SK-N-SH (cell line): ENCODE results near the gene RGSL1. TPM values are rescaled to one million over a fixed set of nuclear protein-coding genes. Genes with fewer than 3 reads are reported as not detected.

Experiments
- CTCF ChIA-PET: fragments of 300-600, 350-600 bp; formaldehyde crosslinking; extraction: SDS; loops from one replicate; lab custom pipeline; 2021; lab: Yijun Ruan, JAX
- POLR2A ChIA-PET: fragments of 350-600 bp; sonication (Branson Sonifier 250); formaldehyde crosslinking; extraction: SDS; loops from one replicate; lab custom pipeline; 2020; ENCODE audit warnings: antibody characterized with exemption, inconsistent platforms; lab: Yijun Ruan, JAX
- DNase-seq: peaks from one replicate; pipeline ENCODE4 v3.0.0; 2012
- H2AFZ ChIP-seq: fragments of 200-600 bp; sonication (generic); 2 replicates; pipeline ENCODE4 v1.8.1; 2016; ENCODE audit warnings: antibody characterized with exemption, mild to moderate bottlenecking, low read depth
- H3F3A ChIP-seq: fragments of 200-600 bp; sonication (generic); replicated peaks from 2 replicates; pipeline ENCODE3; 2016; ENCODE audit warnings: antibody characterized with exemption, mild to moderate bottlenecking; ENCODE audit not compliant: insufficient read depth
- H3K27ac ChIP-seq, 2 experiments: fragments of 200-500 bp in 1 of 2; fragments of 200-600 bp in 1 of 2; sonication (Bioruptor generic) in 1 of 2; sonication (generic), shearing (Covaris generic) in 1 of 2; 2 replicates each; pipeline versions ENCODE4 v1.5.1 to v1.6.1; 2014 to 2016; ENCODE audit warnings: low read depth in 2 of 2, inconsistent platforms in 1 of 2, low read length in 1 of 2, mild to moderate bottlenecking in 1 of 2, mixed read lengths in 1 of 2
- H3K27me3 ChIP-seq: fragments of 200-600 bp; sonication (generic), shearing (Covaris generic); 2 replicates; pipeline ENCODE4 v1.6.1; 2016; ENCODE audit warnings: mixed run types; ENCODE audit not compliant: insufficient read depth
- H3K36me3 ChIP-seq, 2 experiments: fragments of 200-500 bp in 1 of 2; fragments of 200-600 bp in 1 of 2; sonication (Bioruptor generic) in 1 of 2; sonication (generic) in 1 of 2; replicated peaks in 1 of 2; 2 replicates each; pipeline versions ENCODE3 to v1.5.1; 2014 to 2016; ENCODE audit warnings: low read length in 1 of 2, mild to moderate bottlenecking in 1 of 2; ENCODE audit not compliant: insufficient read depth in 2 of 2, control insufficient read depth in 1 of 2
- H3K4me1 ChIP-seq, 2 experiments: fragments of 200-500 bp in 1 of 2; fragments of 200-600 bp in 1 of 2; sonication (Bioruptor generic) in 1 of 2; sonication (generic), shearing (Covaris generic) in 1 of 2; 2 replicates each; pipeline versions ENCODE4 v1.5.1 to v1.6.1; 2014 to 2016; ENCODE audit warnings: low read depth in 1 of 2, low read length in 1 of 2, mixed run types in 1 of 2; ENCODE audit not compliant: insufficient read depth in 2 of 2, control insufficient read depth in 1 of 2
- H3K4me2 ChIP-seq: fragments of 200-600 bp; sonication (generic), shearing (Covaris generic); 2 replicates; pipeline ENCODE4 v1.6.1; 2017; ENCODE audit warnings: mixed run types
- H3K4me3 ChIP-seq, 2 experiments: fragments of 200-500 bp in 1 of 2; fragments of 200-600 bp in 1 of 2; sonication (Bioruptor generic) in 1 of 2; sonication (generic), shearing (Covaris generic) in 1 of 2; 2 replicates each; pipeline versions ENCODE4 v1.5.1 to v1.8.1; 2014 to 2016; ENCODE audit warnings: low read depth in 2 of 2, inconsistent platforms in 1 of 2, low read length in 1 of 2, mild to moderate bottlenecking in 1 of 2, mixed read lengths in 1 of 2, moderate library complexity in 1 of 2
- H3K79me2 ChIP-seq: fragments of 200-600 bp; sonication (generic); 2 replicates; pipeline ENCODE4 v1.8.1; 2017; ENCODE audit warnings: mild to moderate bottlenecking; ENCODE audit not compliant: insufficient read depth
- H3K9ac ChIP-seq: fragments of 200-600 bp; sonication (generic); 2 replicates; pipeline ENCODE4 v1.6.1; 2017; ENCODE audit warnings: mixed run types
- H3K9me2 ChIP-seq: fragments of 200-600 bp; sonication (generic); 2 replicates; pipeline ENCODE4 v1.6.1; 2017; ENCODE audit warnings: mixed run types
- H3K9me3 ChIP-seq: fragments of 200-600 bp; sonication (generic); 2 replicates; pipeline ENCODE4 v1.6.1; 2017; ENCODE audit warnings: mixed run types, mild to moderate bottlenecking, moderate library complexity
- H4K20me1 ChIP-seq: fragments of 200-600 bp; sonication (generic); 2 replicates; pipeline ENCODE4 v1.6.1; 2017; ENCODE audit warnings: mild to moderate bottlenecking, mixed run types; ENCODE audit not compliant: insufficient read depth
- CHD2 ChIP-seq: fragments of 150-350 bp; IDR thresholded peaks from 2 replicates; pipeline ENCODE4 v1.6.1; 2018; ENCODE audit warnings: low read length; ENCODE audit not compliant: partially characterized antibody
- ELF1 ChIP-seq: IDR thresholded peaks from 2 replicates; pipeline ENCODE4 v1.4.0; 2012
- EP300 ChIP-seq, 2 experiments: IDR thresholded peaks; 2 replicates each; pipeline versions ENCODE4 v1.4.0 to v1.6.1; 2012; ENCODE audit warnings: borderline replicate concordance in 1 of 2, low read depth in 1 of 2, low read length in 1 of 2
- FOSL2 ChIP-seq: IDR thresholded peaks from 2 replicates; pipeline ENCODE4 v1.4.0; 2012; ENCODE audit warnings: low read depth, mild to moderate bottlenecking, moderate library complexity, borderline replicate concordance
- GATA2 ChIP-seq: sonication (generic); formaldehyde crosslinking; IDR thresholded peaks from 2 replicates; pipeline ENCODE4 v1.5.0; 2020; ENCODE audit warnings: mild to moderate bottlenecking, missing genetic modification reagents
- JUND ChIP-seq: IDR thresholded peaks from 2 replicates; pipeline ENCODE4 v1.4.0; 2012
- MEF2A ChIP-seq: IDR thresholded peaks from 2 replicates; pipeline ENCODE4 v1.4.0; 2012; ENCODE audit warnings: low read depth, borderline replicate concordance
- MXI1 ChIP-seq: IDR thresholded peaks from 2 replicates; pipeline ENCODE4 v1.6.1; 2012; ENCODE audit warnings: mild to moderate bottlenecking, low read depth, low read length, improper control_type of control experiment
- NFIC ChIP-seq: IDR thresholded peaks from 2 replicates; pipeline ENCODE4 v1.4.0; 2012; ENCODE audit warnings: borderline replicate concordance
- NRF1 ChIP-seq: IDR thresholded peaks from 2 replicates; pipeline ENCODE4 v1.6.1; 2012; ENCODE audit warnings: low read depth, mild to moderate bottlenecking, low read length
- POLR2AphosphoS5 ChIP-seq: IDR thresholded peaks from 2 replicates; pipeline ENCODE4 v1.6.1; 2012; ENCODE audit warnings: low read depth, low read length
- RAD21 ChIP-seq: IDR thresholded peaks from 2 replicates; pipeline ENCODE4 v1.6.1; 2012; ENCODE audit warnings: mild to moderate bottlenecking, low read length
- RCOR1 ChIP-seq: fragments of 150-350 bp; IDR thresholded peaks from 2 replicates; pipeline ENCODE4 v1.6.1; 2017; ENCODE audit warnings: antibody characterized with exemption, low read length
- RXRA ChIP-seq: IDR thresholded peaks from 2 replicates; pipeline ENCODE4 v1.4.0; 2012; ENCODE audit warnings: low read depth, mild to moderate bottlenecking, borderline replicate concordance
- SIN3A ChIP-seq: IDR thresholded peaks from 2 replicates; pipeline ENCODE4 v1.6.1; 2012; ENCODE audit warnings: low read depth, mild to moderate bottlenecking, low read length, moderate library complexity, borderline replicate concordance
- SMC3 ChIP-seq: IDR thresholded peaks from 2 replicates; pipeline ENCODE4 v1.6.1; 2012; ENCODE audit warnings: low read depth, low read length, improper control_type of control experiment
- TCF12 ChIP-seq: IDR thresholded peaks from 2 replicates; pipeline ENCODE4 v1.4.0; 2012
- YY1 ChIP-seq: IDR thresholded peaks from 2 replicates; pipeline ENCODE4 v1.4.0; 2012; ENCODE audit warnings: low read depth, mild to moderate bottlenecking
- WGBS: methylation state at CpG from one replicate; pipeline ENCODE4 v1.1.6; 2017; ENCODE audit warnings: low lambda C conversion rate; 5-methylcytosine and 5-hydroxymethylcytosine counted together
- polyA plus RNA-seq, 3 experiments: library from polyadenylated mRNA; depleted of rRNA; stranded (reverse); fragments of >200 nt; gene quantifications; 2 replicates each; pipeline ENCODE4 v1.2.3, GENCODE V29; 2012
- TF ChIP-seq, protein P1 (sequence below): fragments of 150-350 bp; IDR thresholded peaks from 2 replicates; pipeline ENCODE4 v1.6.1; 2016; ENCODE audit warnings: mild to moderate bottlenecking, low read depth, low read length
- TF ChIP-seq, protein P2 (sequence below): IDR thresholded peaks from 2 replicates; pipeline ENCODE4 v1.4.0; 2012; ENCODE audit warnings: low read depth, borderline replicate concordance
- TF ChIP-seq, protein P3 (sequence below): IDR thresholded peaks from 2 replicates; pipeline ENCODE4 v1.4.0; 2012; ENCODE audit warnings: low read depth, borderline replicate concordance
- TF ChIP-seq, protein P4 (sequence below): fragments of 150-350 bp; IDR thresholded peaks from 2 replicates; pipeline ENCODE4 v1.6.1; 2017; ENCODE audit warnings: antibody characterized with exemption, low read length, low read depth, borderline replicate concordance

The RGSL1 gene
- polyA plus RNA-seq, 1 of the 3 experiments (the other 2 are of a cell fraction): not detected

DNA sequence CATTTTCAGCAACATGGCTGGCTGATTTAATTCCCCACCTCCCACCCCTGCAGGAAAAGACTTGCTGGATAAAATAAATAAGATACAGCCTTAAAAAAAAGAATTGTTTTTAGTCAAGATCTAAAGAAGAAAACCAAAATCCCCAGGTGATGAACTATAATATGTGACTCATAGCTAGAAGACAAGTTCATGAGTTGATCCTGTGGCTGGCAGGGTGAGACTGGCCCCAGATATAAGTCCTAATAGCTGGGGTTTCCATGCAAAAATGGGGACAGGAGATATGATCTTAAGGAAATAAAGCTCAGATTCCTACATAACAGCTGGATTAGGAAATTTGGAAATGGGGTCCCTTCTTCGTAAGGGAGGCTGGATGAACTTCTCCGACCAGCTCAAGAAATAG, 21.9 kb upstream of the RGSL1 start (continued):
- TF ChIP-seq GATA2 (CRISPR knock-in tag) (no peak), YY1 (no peak), JUND (no peak), FOSL2 (no peak), EP300 (IDR thresholded peaks at IDR 0.05; ENCODE audit: borderline replicate concordance in 1 of 2, low read depth in 1 of 2, low read length in 1 of 2) (no peak), RXRA (no peak), POLR2AphosphoS5 (no peak), CHD2 (no peak), TCF12 (no peak), MXI1 (no peak), RAD21 (no peak)
- TF ChIP-seq, protein P1, sequence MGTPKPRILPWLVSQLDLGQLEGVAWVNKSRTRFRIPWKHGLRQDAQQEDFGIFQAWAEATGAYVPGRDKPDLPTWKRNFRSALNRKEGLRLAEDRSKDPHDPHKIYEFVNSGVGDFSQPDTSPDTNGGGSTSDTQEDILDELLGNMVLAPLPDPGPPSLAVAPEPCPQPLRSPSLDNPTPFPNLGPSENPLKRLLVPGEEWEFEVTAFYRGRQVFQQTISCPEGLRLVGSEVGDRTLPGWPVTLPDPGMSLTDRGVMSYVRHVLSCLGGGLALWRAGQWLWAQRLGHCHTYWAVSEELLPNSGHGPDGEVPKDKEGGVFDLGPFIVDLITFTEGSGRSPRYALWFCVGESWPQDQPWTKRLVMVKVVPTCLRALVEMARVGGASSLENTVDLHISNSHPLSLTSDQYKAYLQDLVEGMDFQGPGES: no peak
- TF ChIP-seq, protein P2, sequence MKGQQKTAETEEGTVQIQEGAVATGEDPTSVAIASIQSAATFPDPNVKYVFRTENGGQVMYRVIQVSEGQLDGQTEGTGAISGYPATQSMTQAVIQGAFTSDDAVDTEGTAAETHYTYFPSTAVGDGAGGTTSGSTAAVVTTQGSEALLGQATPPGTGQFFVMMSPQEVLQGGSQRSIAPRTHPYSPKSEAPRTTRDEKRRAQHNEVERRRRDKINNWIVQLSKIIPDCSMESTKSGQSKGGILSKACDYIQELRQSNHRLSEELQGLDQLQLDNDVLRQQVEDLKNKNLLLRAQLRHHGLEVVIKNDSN: no peak

DNA sequence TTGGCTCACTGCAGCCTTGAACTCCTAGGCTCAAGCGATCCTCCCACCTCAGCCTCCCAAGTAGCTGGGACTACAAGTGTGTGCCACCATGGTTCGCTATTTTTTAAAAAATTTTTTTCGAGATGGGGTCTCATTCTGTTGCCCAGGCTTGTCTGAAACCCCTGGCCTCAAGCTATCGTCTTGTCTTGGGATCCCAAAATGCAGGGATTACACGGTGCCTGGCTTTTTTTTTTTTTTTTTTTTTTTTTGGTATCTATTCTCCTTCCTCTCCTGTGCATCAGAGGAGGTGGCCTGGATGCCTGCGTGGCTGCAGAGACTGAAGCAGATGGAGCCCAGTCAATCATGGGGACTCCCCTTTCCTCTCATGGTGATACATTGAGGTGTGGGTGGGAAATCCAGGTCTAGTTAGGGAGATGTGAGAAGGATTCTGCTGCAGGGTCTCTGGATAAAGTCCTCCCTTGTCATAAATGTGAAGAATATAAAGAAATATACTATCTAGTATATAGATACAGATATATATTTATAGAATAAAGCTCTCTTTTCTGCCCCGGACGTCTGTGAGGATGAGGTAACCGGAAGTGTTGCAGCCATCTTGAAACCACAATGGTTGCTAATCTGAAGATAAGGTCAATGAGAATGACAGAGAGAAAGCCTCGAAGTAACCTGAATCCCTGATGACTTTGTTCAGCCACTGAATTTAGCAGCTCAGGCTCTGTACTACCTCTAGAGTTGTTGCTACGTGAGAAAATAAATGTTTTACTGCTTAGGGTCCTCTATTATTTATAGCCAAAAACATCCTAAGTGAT, 19.5 kb upstream of the RGSL1 start:
- H4K20me1 ChIP-seq: no peaks in the 10 kb centered on the region
- TF ChIP-seq NRF1: no peak
- no peak for TF ChIP-seq CHD2
- TF ChIP-seq, protein P3, sequence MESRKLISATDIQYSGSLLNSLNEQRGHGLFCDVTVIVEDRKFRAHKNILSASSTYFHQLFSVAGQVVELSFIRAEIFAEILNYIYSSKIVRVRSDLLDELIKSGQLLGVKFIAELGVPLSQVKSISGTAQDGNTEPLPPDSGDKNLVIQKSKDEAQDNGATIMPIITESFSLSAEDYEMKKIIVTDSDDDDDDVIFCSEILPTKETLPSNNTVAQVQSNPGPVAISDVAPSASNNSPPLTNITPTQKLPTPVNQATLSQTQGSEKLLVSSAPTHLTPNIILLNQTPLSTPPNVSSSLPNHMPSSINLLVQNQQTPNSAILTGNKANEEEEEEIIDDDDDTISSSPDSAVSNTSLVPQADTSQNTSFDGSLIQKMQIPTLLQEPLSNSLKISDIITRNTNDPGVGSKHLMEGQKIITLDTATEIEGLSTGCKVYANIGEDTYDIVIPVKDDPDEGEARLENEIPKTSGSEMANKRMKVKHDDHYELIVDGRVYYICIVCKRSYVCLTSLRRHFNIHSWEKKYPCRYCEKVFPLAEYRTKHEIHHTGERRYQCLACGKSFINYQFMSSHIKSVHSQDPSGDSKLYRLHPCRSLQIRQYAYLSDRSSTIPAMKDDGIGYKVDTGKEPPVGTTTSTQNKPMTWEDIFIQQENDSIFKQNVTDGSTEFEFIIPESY: no peak
- no peak for TF ChIP-seq YY1
- TF ChIP-seq MEF2A: no peak
- no peak for TF ChIP-seq MXI1
- TF ChIP-seq NFIC: no peak
- no peak for TF ChIP-seq RXRA
- no peak for TF ChIP-seq RAD21
- no peak for TF ChIP-seq TCF12
- TF ChIP-seq, protein P4, sequence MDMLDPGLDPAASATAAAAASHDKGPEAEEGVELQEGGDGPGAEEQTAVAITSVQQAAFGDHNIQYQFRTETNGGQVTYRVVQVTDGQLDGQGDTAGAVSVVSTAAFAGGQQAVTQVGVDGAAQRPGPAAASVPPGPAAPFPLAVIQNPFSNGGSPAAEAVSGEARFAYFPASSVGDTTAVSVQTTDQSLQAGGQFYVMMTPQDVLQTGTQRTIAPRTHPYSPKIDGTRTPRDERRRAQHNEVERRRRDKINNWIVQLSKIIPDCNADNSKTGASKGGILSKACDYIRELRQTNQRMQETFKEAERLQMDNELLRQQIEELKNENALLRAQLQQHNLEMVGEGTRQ: no peak
- no peak for TF ChIP-seq FOSL2
- TF ChIP-seq RCOR1: no peak
- no peak for TF ChIP-seq SMC3
- no peak for TF ChIP-seq JUND
- no peak for TF ChIP-seq ELF1
- no peak for TF ChIP-seq SIN3A
- no peak for TF ChIP-seq GATA2 (CRISPR knock-in tag)
- DNase-seq: no peak
- WGBS: 31% methylated on average over 11 of the region's 11 CpGs
- POLR2A ChIA-PET: no interaction called here
- H3K9me2 ChIP-seq: no peaks in the 10 kb centered on the region
- no peaks in the 10 kb centered on the region for H3K36me3 ChIP-seq
- no peaks in the 10 kb centered on the region for H3K27me3 ChIP-seq
- H3K4me3 ChIP-seq: no peak overlapping the region
- CTCF ChIA-PET: interaction anchor here (1.0 to 1.4 kb wide), 2 partner anchors 346 to 376 kb away, joined by 3 read pairs; no protein-coding TSS in a partner anchor
- H3F3A ChIP-seq: no peaks in the 10 kb centered on the region
- H3K9me3 ChIP-seq: no peaks in the 10 kb centered on the region
- no peak overlapping the region for H3K4me2 ChIP-seq
- peak overlapping the region; percentile 22; the same call in 1 of the 2 replicates for H2AFZ ChIP-seq
- no peaks in the 10 kb centered on the region for H3K79me2 ChIP-seq
- H3K9ac ChIP-seq: no peak overlapping the region
- no peak overlapping the region for H3K27ac ChIP-seq
- peaks cover 0 to 2% of the 10 kb centered on the region in 2 experiments; a peak in 1 of 4 replicates for H3K4me1 ChIP-seq
